Measurements from ENCODE around the gene MUC5B.
"Not testable (repeated sequence)": the region's sequence is repeated elsewhere in the genome, so short reads cannot be mapped to it uniquely, and the experiment has no call there.

MUC5B gene

GRCh38 chr11:1203505-1204271 lies 19.2 kb upstream of the MUC5B start:
- DNase-seq = no peak

GRCh38 chr11:1204381-1205101 lies 18.3 kb upstream of the MUC5B start:
- DNase-seq = no peak

- no peak for DNase-seq
Measured at GRCh38 chr11:1205121-1205986, 17.5 kb upstream of the MUC5B start.

GRCh38 chr11:1205987-1206331 lies 16.9 kb upstream of the MUC5B start:
- no peak for DNase-seq

GRCh38 chr11:1206391-1207271 lies 16.2 kb upstream of the MUC5B start:
- DNase-seq = no peak

- no peak for DNase-seq
Measured at GRCh38 chr11:1207401-1208143, 15.3 kb upstream of the MUC5B start.

GRCh38 chr11:1208144-1208393 lies 14.8 kb upstream of the MUC5B start:
- DNase-seq = no peak

GRCh38 chr11:1208394-1209261 lies 14.2 kb upstream of the MUC5B start:
- no peak for DNase-seq

GRCh38 chr11:1209371-1210057 lies 13.4 kb upstream of the MUC5B start:
- DNase-seq = no peak

GRCh38 chr11:1211838-1212237 lies 11.0 kb upstream of the MUC5B start:
- DNase-seq = no peak

- not testable (repeated sequence) for DNase-seq
Measured at GRCh38 chr11:1215826-1216225, 7.0 kb upstream of the MUC5B start.

- no peak for DNase-seq
Measured at GRCh38 chr11:1217151-1217550, 5.7 kb upstream of the MUC5B start.

- no peak for DNase-seq
Measured at GRCh38 chr11:1218256-1218787, 4.5 kb upstream of the MUC5B start.

GRCh38 chr11:1218788-1219445 lies 3.9 kb upstream of the MUC5B start:
- DNase-seq = no peak

GRCh38 chr11:1219446-1219833 lies 3.4 kb upstream of the MUC5B start:
- DNase-seq = no peak

GRCh38 chr11:1219834-1220815 lies 2.7 kb upstream of the MUC5B start:
- no peak for DNase-seq

GRCh38 chr11:1220941-1221721 lies 1.7 kb upstream of the MUC5B start:
- DNase-seq = no peak
